GM21619 (cell line): ENCODE results near the gene CTXN3.
A peak's percentile ranks its signal among the peaks of the same experiment; 100 is the strongest.
"Not testable (repeated sequence)": the region's sequence is repeated elsewhere in the genome, so short reads cannot be mapped to it uniquely, and the experiment has no call there.

Source experiments
- ATAC-seq: cut with Tn5 transposase; IDR thresholded peaks from one replicate; pipeline ENCODE4 v1.9.1; 2021; ENCODE audit not compliant: unreplicated experiment

The CTXN3 gene

DNA sequence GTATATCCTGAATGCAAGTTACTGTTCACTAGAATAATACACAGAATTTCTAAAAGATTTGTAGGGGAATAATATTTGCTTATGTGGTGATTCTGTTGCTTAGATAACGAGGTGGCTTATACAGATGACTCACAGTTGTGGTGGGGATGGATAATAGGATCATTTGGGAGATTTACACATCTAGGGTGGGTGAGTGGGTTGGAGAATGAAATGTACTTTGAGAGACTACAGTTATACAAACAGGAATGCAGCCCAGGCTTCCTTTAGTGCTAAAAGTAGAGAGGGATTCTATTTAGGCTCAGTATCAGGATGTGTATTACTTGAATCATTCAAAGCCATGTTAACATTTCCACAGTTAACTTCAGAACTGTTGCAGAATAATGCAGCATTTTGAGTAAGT lies 1.8 kb downstream of the CTXN3 start:
- no peak for ATAC-seq

GRCh38 chr5:127652952-127653611 lies 4.2 kb downstream of the CTXN3 start:
- ATAC-seq: peak; percentile 52

DNA sequence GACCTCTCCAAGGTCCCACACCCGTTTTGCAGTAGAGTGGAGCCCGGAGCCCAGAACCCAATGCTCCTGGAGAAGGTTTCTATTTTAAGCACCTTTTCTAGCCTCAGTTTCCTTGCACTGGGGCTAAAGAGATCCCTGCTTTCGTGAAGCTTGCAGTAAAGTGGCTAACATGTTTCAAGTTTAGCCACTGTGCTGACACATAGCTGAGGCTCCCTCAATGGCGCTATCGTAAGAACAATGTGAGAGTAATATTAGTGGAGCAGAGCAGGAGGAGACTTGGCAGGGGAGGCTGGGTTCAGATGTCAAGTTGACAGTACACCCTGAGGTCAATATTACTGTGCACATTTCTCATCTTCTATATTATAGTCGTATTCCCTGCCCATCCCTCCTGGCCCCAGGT lies 7.9 kb downstream of the CTXN3 start:
- no peak for ATAC-seq

DNA sequence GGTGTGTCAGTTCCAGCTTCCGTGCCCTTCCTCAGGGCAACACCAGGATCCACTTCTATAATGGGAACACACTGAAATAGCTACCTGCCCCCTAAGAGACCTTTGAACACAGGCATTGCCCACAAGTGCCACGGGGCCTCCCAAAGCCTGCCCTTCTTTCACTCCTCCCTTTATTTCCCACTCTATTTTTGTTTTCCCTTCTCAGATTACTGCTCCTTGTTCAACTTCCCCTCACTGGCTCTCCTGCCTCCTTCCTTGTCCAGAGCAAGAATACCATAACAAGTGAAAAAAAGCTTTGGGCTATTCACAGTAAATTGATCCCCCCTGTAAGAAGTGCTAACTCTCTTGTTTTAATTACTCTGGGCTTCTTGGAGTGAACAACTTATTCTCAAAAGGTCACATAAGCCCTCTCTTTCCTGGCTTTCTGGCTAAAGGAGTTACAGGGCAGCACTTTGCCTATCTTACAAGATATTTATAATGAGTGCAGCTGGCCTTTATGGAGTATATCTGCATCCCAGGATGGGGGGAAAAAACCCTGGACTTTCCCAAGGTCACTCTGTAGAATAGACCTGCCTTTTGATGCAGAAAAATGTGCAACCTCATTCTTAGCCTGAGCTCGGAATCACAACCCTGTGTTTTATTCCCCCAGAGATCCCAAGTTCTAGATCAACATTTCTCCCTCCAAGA lies 11.3 kb downstream of the CTXN3 start:
- ATAC-seq: no peak

DNA sequence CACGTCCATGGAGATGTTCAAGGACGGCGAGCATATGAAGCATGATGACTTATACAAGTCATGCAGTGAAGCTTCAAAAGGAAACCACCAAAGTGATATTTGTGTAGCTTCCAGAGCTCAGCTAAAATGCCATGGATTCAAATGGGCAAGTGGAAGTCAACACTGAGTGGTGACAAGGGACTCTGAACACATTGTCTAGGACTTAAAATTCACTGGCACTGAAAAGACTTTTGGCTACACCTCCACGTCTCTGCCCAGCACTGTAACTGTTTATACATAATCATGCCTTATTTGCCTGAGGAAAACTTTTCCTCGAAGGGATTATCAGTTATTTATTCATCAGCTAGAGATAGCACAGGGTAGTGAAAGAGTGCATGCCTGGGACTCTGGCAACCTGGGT lies 15.2 kb downstream of the CTXN3 start:
- no peak for ATAC-seq

DNA sequence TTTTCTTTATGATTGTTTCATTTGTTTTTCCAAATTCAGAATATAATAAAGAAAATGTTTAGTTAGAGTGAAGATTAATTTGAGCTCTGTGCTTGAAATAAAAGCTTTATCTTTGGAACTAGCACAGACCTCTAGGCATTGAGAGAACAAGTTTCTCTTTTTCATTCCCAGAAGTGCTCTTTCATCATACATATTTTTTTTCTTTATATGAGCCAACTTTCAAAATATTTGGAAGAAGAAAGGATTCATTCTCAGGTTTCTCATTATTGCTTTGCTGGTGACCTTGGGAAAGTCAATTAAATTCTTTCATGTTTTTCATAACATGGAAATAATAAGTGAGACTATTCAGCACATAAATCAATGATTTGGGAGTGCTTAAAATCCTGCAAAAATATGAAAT lies 16.8 kb downstream of the CTXN3 start:
- no peak for ATAC-seq

- ATAC-seq: no peak
Observed at GRCh38 chr5:127666043-127666716, 17.3 kb downstream of the CTXN3 start.

GRCh38 chr5:127667926-127668325 lies 19.0 kb downstream of the CTXN3 start:
- ATAC-seq: no peak

- ATAC-seq: no peak
Observed at GRCh38 chr5:127671218-127671617, 22.3 kb downstream of the CTXN3 start.

- ATAC-seq: no peak
Observed at GRCh38 chr5:127673117-127673800, 24.4 kb downstream of the CTXN3 start.

- not testable (repeated sequence) for ATAC-seq
Observed at GRCh38 chr5:127676951-127677350, 28.1 kb downstream of the CTXN3 start.

GRCh38 chr5:127679691-127680330 lies 30.9 kb downstream of the CTXN3 start:
- ATAC-seq: not testable (repeated sequence)

- no peak for ATAC-seq
Observed at GRCh38 chr5:127680595-127680994, 31.7 kb downstream of the CTXN3 start.

DNA sequence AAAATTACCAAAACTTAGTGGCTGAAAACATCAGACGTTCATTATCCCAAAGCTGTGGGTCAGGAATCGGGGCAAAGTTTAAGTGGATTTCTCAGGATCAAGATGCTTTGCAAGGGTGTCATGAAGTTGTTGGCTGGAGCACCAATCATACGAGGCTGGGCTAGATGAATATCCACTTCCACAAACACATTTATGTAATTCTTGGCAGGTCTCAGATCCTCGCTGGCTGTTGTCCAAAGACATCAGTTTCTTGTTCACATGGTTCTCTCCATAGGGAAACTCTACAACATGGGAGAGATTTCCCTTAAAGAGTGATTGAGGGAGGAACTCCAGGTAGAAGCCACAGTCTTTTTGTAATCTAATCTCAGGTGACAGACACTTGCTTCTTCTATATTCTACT lies 34.1 kb downstream of the CTXN3 start:
- ATAC-seq: no peak

DNA sequence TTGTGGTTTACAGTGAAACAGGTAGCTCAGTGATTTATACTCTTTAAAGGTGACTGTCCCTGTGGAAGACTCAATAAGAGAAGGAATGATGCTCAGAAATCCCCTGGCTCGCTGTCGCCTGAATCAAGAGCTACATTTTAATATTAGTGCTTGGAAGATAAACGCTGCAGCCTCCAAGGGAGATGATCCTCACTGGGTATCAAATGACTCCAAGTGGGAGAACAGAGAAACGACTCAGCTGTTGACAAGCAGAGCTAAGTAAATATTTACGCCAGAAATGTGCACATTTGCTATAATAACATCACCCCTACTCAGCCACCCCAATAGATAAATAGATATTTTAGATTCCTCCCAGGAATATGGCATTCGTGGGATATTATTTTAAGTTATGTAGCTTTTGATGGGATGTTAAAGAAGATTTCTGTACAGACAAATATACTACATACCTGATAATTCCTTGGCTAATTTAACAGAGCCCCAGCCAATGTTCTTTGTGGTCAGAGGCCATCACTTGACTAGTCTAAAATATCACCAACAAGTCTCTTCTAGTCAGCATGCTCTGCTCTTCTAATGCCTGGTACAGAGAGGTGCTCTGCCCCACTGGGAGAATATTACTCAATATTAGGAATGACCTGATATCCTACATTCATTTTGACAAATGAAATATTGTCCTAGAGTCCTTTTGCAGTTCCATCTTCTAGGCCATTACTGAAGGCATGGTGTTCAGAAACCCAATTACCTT lies 36.0 kb downstream of the CTXN3 start:
- no peak for ATAC-seq

DNA sequence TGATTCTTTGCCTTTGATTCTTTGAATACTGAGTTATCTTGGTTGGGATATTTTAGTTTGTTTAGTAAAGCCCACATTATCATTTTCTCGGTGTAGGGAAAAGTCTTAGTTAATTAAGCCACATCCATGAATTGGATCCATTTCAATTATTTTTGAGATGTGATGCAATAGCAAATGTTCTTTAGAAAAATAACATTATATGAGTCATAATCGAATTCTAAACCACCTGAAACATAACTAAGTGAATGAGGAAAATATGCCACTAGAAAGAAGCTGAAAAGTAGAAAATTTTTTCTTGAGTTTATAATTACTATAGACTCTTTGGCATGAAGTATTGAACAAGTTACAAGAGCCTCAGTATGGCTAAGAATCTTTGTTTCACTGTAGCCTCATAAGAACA lies 36.8 kb downstream of the CTXN3 start:
- ATAC-seq: no peak

GRCh38 chr5:127686424-127686823 lies 37.5 kb downstream of the CTXN3 start:
- no peak for ATAC-seq

DNA sequence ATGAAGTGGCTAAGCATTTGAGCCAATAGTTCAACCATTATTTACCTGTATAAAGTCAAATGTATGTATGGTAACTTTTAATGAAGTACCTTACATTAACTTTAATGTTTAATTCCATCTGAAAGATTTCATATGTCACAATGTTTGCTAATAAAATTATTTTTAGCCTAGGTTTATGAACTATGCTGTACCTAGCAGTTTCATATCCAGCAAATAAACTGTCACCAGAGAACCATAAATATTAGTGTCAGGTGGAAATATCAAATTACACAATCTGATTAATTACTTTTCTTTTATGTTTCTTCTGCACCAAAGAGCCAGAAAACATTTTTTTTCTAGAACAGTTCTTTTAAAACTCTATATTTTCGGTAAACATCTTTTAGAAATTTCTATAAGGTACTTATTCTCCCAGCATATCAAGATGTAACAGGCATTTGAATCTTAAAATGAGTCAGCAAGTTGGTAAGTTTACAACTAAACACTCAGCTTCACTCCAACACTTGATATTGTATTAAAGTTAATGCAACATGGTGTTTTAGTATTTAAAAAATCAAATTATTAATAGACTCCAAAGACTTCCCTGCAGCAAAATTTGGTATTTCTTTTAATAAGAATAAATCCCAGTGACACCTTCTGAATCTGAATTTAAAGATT lies 45.8 kb downstream of the CTXN3 start:
- ATAC-seq: no peak

DNA sequence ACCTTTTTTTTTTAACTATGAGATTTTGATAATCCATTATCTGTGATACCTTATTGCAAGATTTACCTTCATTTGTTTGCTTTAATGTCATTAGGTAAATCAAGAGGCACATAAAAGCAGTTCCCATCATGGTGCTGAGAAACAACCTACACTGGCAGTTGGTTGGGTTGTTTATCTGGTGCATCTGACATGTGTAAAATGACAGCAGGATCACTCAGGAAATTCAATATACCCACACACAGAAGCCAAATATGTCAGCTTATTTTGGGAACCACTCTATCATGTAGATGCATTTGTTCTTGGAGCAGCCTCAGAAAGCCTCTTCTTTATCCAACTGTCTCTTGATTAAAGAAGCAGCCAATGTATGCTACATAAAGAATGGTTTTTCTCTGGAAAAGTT lies 46.5 kb downstream of the CTXN3 start:
- ATAC-seq: no peak

GRCh38 chr5:127696683-127697082 lies 47.8 kb downstream of the CTXN3 start:
- no peak for ATAC-seq
